Endodermal cell (in vitro differentiated cells): ENCODE data around the gene ZNRF2. TPM values are rescaled to one million over a fixed set of nuclear protein-coding genes. Genes with fewer than 3 reads are reported as not detected.

Experiments used
- DNase-seq: peaks from one replicate; pipeline ENCODE4 v3.0.0-alpha.2; 2017
- H3K27ac ChIP-seq: 2 replicates; pipeline ENCODE4 v1.5.1; 2013; ENCODE audit warnings: mild to moderate bottlenecking, low read depth, low read length, moderate library complexity
- H3K27me3 ChIP-seq: 2 replicates; pipeline ENCODE4 v1.6.1; 2013; ENCODE audit warnings: mild to moderate bottlenecking, low read length, moderate library complexity; ENCODE audit not compliant: insufficient read depth, control insufficient read depth, poor library complexity, severe bottlenecking
- H3K36me3 ChIP-seq: 2 replicates; pipeline ENCODE4 v1.7.0; 2013; ENCODE audit warnings: mild to moderate bottlenecking, low read length, moderate library complexity; ENCODE audit not compliant: control insufficient read depth, insufficient read depth
- H3K4me1 ChIP-seq: one replicate; pipeline ENCODE4 v1.7.0; 2013; ENCODE audit warnings: low read length; ENCODE audit not compliant: control insufficient read depth, insufficient read depth
- H3K4me3 ChIP-seq: 2 replicates; pipeline ENCODE4 v1.5.1; 2013; ENCODE audit warnings: mild to moderate bottlenecking, low read length, moderate library complexity
- H3K9ac ChIP-seq: 2 replicates; pipeline ENCODE4 v1.6.1; 2013; ENCODE audit warnings: mild to moderate bottlenecking, low read length, moderate library complexity; ENCODE audit not compliant: poor library complexity, severe bottlenecking; ENCODE audit errors: extremely low read depth
- H3K9me3 ChIP-seq: 2 replicates; pipeline ENCODE4 v1.6.1; 2013; ENCODE audit warnings: mild to moderate bottlenecking, low read length, moderate library complexity; ENCODE audit not compliant: control insufficient read depth
- H3K27ac Mint-ChIP-seq: 2 replicates; pipeline ENCODE4 v1.8.0; 2020; ENCODE audit warnings: mixed read lengths
- H3K27me3 Mint-ChIP-seq: 2 replicates; pipeline ENCODE4 v1.8.0; 2021; ENCODE audit warnings: mild to moderate bottlenecking, mixed read lengths; ENCODE audit not compliant: insufficient read depth
- H3K36me3 Mint-ChIP-seq: 2 replicates; pipeline ENCODE4 v1.8.0; 2020; ENCODE audit warnings: low read depth, mixed read lengths
- H3K4me1 Mint-ChIP-seq: 2 replicates; pipeline ENCODE4 v1.8.0; 2020; ENCODE audit warnings: mixed read lengths
- H3K4me3 Mint-ChIP-seq: 2 replicates; pipeline ENCODE4 v1.8.0; 2020; ENCODE audit warnings: mild to moderate bottlenecking, moderate library complexity, mixed read lengths
- H3K9me3 Mint-ChIP-seq: 2 replicates; pipeline ENCODE4 v1.8.0; 2020; ENCODE audit warnings: mild to moderate bottlenecking, mixed read lengths
- WGBS, 2 experiments: methylation state at CpG; one replicate each; pipeline versions ENCODE4 v1.1.5 to v1.1.7; 2013; ENCODE audit warnings: missing lambda C conversion rate in 2 of 2, mixed read lengths in 1 of 2; ENCODE audit not compliant: insufficient coverage in 1 of 2, insufficient read length in 1 of 2; 5-methylcytosine and 5-hydroxymethylcytosine counted together
- total RNA-seq, 2 donors: library from RNA; stranded (reverse); fragmentation: NEBNext Ultra II Directional in 1 of 2; extraction: Animal tissue kit (Norgen Biotek cat#: 25700) in 1 of 2; gene quantifications; 2 replicates in 1 of 2; 3 replicates in 1 of 2; pipeline ENCODE4 v1.2.1, GENCODE V29; 2021
- TF ChIP-seq, protein P1 (sequence below): fragments of 200-600 bp; sonication (generic); conservative IDR thresholded peaks from 2 replicates; pipeline ENCODE4 v1.5.0; 2021; ENCODE audit warnings: antibody characterized with exemption, mild to moderate bottlenecking

ZNRF2 gene
- total RNA-seq, 2 donors from 2014 or later = 15.5 to 20.9 TPM

GRCh38 chr7:30321882-30322192, 37.4 kb downstream of the ZNRF2 start:
- Mint-ChIP-seq H3K27me3 (no peaks in the 10 kb centered on the region), H3K4me1 (peaks cover 24% of the 10 kb centered on the region), H3K27ac (peak overlapping the region; percentile 81), H3K9me3 (peaks cover 2% of the 10 kb centered on the region), H3K36me3 (peaks cover 13% of the 10 kb centered on the region), H3K4me3 (no peak overlapping the region)
- WGBS, 2 experiments = 95% methylated on average over 2 of the region's 2 CpGs; no CpG with 5 or more reads in 1 of the 2 experiments
- H3K36me3 ChIP-seq = no peaks in the 10 kb centered on the region
- TF ChIP-seq, protein P1, sequence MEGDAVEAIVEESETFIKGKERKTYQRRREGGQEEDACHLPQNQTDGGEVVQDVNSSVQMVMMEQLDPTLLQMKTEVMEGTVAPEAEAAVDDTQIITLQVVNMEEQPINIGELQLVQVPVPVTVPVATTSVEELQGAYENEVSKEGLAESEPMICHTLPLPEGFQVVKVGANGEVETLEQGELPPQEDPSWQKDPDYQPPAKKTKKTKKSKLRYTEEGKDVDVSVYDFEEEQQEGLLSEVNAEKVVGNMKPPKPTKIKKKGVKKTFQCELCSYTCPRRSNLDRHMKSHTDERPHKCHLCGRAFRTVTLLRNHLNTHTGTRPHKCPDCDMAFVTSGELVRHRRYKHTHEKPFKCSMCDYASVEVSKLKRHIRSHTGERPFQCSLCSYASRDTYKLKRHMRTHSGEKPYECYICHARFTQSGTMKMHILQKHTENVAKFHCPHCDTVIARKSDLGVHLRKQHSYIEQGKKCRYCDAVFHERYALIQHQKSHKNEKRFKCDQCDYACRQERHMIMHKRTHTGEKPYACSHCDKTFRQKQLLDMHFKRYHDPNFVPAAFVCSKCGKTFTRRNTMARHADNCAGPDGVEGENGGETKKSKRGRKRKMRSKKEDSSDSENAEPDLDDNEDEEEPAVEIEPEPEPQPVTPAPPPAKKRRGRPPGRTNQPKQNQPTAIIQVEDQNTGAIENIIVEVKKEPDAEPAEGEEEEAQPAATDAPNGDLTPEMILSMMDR = no peak
- H3K4me3 ChIP-seq = no peak overlapping the region
- H3K27me3 ChIP-seq = no peaks in the 10 kb centered on the region
- no peak overlapping the region for H3K27ac ChIP-seq
- no peaks in the 10 kb centered on the region for H3K4me1 ChIP-seq
- H3K9me3 ChIP-seq = no peaks in the 10 kb centered on the region
- DNase-seq = no peak
- no peak overlapping the region for H3K9ac ChIP-seq

DNA sequence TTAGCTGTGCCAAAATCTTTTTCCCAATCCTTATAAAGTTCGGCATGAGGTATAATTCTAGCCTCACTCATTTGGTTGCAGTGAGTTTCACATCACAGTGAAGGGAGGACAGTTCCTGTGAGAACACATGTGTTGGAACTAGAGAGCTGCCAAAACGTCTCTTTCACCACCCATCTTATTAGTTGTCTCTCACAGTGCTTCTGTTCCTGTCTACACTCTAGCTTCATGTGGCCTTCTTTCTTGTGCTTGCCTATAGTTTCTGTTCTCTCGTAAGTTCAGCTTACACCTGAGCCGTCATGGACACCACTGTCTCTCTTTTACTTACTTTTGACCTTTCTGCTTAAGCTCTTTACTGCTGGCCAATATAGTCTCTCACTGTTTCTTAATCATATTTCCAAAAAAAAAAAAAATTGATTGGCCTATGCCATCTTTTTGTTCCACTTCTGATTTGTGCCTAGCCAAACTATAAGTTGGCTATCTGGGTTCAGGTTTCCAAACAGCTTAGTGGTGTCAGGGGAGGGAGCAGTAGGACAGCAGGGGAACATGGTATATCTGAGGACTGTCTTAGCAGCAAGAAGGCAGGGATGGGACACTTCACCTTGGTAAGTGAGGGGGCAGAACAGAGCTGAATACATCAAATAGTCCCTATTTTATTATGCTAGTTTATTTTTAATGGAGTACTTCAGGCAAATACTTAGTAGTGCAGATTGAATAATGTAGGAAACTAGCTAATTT, 38.0 kb downstream of the ZNRF2 start:
- Mint-ChIP-seq H3K9me3 (peaks cover 2% of the 10 kb centered on the region), H3K4me1 (peaks cover 24% of the 10 kb centered on the region), H3K4me3 (no peak overlapping the region), H3K36me3 (peaks cover 15% of the 10 kb centered on the region), H3K27ac (peak overlapping the region; percentile 26), H3K27me3 (no peaks in the 10 kb centered on the region)
- Histone ChIP-seq H3K4me3 (no peak overlapping the region), H3K4me1 (no peaks in the 10 kb centered on the region), H3K9ac (no peak overlapping the region), H3K27ac (no peak overlapping the region), H3K9me3 (no peaks in the 10 kb centered on the region), H3K36me3 (no peaks in the 10 kb centered on the region), H3K27me3 (no peaks in the 10 kb centered on the region)
- DNase-seq = no peak
- 78 to 88% methylated on average over 4 of the region's 4 CpGs for WGBS, 2 experiments
- TF ChIP-seq, protein P1 = no peak

- Histone ChIP-seq H3K27me3 (no peaks in the 10 kb centered on the region), H3K27ac (no peak overlapping the region), H3K9me3 (no peaks in the 10 kb centered on the region), H3K4me1 (no peaks in the 10 kb centered on the region), H3K9ac (no peak overlapping the region), H3K4me3 (no peak overlapping the region), H3K36me3 (no peaks in the 10 kb centered on the region)
- DNase-seq = no peak
- Mint-ChIP-seq H3K27ac (no peak overlapping the region), H3K4me3 (no peak overlapping the region), H3K27me3 (no peaks in the 10 kb centered on the region), H3K36me3 (peaks cover 15% of the 10 kb centered on the region), H3K4me1 (peaks cover 24% of the 10 kb centered on the region), H3K9me3 (peaks cover 2% of the 10 kb centered on the region)
- 92 to 100% methylated on average over 2 of the region's 2 CpGs for WGBS, 2 experiments
- TF ChIP-seq, protein P1 = no peak
Measured at GRCh38 chr7:30323006-30323355, 38.6 kb downstream of the ZNRF2 start.
